ENCODE data around the gene ATP1A4.

Gene ATP1A4

DNA sequence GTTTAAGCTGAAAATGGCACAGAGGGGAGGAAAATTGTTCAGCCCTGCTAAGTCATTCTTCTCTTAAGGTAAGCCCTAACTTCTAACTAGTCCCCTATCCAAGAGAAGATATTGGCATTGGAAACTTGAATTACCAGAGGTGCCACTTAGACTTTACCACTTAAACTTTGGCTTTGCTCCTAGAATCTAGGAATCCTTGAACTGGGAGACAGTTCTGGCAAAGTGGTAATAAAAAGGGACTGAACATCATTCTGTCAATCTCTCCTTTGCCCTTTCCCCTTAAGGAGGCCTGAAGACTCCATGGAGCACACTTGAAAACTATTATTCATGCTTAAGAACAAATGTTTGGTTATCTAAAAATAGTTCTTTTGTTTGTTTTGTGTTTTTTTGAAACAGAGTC, 8.4 kb downstream of the ATP1A4 start:
- Histone ChIP-seq H3K9ac (ENCODE audit: insufficient read length) (no peak overlapping the region), H3K4me3 (no peak overlapping the region), H3K9me3 (ENCODE audit: low read depth, low read length) (no peaks in the 10 kb centered on the region), H3K36me3 (ENCODE audit: insufficient read depth, low read length) (no peaks in the 10 kb centered on the region), H3K27ac (no peak overlapping the region)
- no peak for TF ChIP-seq FOXP2 (optimal IDR thresholded peaks at IDR 0.05; ENCODE audit: control extremely low read depth, extremely low read length, insufficient read depth)
- no peak for TF ChIP-seq POLR2AphosphoS5 (IDR thresholded peaks at IDR 0.05; ENCODE audit: borderline replicate concordance, low read depth, low read length)
- no peak for TF ChIP-seq EZH2 (IDR thresholded peaks at IDR 0.05)
- no peak for DNase-seq (ENCODE audit: low read depth, low spot score)

DNA sequence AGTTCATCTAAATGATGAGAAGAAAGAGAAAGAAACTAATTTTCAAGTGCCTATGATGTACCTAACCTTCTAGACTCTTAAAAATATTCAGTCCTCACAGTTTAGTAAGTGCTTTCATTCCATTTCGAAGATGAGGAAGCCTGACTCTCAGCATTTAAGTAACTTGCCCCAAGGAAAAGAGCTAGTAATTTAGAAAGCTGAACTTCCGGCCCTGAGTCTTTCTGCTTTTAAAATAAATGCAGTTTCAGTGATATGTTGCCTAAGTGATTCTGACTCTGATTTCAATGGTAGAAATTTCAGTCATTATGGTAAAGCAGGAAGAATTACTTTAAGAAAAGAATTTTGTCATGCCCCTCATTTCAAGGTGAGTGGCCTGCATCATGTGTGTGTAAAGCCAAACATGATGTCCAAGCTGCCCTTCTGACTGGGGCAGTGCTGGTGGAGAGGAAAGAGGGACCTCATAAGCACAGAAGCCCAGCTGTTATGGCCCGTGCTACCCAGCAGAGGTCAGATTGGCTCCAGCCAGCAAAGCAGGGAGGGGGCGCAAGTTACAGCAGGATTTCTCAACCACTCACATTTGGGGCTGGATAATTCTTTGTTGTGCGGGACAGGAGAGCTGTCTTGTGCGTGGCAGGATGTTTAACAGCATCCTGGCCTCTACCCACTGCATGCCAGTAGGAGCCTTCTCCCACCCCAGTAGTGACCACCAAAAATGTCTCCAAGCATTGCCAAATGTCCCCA, 10.7 kb downstream of the ATP1A4 start:
- Histone ChIP-seq H3K9ac (ENCODE audit: insufficient read length) (no peak overlapping the region), H3K4me3 (no peak overlapping the region), H3K9me3 (ENCODE audit: low read depth, low read length) (no peaks in the 10 kb centered on the region), H3K36me3 (ENCODE audit: insufficient read depth, low read length) (no peaks in the 10 kb centered on the region), H3K27ac (no peak overlapping the region)
- DNase-seq (ENCODE audit: low read depth, low spot score) = no peak
- TF ChIP-seq POLR2AphosphoS5 (IDR thresholded peaks at IDR 0.05; ENCODE audit: borderline replicate concordance, low read depth, low read length) (no peak), FOXP2 (optimal IDR thresholded peaks at IDR 0.05; ENCODE audit: control extremely low read depth, extremely low read length, insufficient read depth) (no peak), EZH2 (IDR thresholded peaks at IDR 0.05) (no peak)

DNA sequence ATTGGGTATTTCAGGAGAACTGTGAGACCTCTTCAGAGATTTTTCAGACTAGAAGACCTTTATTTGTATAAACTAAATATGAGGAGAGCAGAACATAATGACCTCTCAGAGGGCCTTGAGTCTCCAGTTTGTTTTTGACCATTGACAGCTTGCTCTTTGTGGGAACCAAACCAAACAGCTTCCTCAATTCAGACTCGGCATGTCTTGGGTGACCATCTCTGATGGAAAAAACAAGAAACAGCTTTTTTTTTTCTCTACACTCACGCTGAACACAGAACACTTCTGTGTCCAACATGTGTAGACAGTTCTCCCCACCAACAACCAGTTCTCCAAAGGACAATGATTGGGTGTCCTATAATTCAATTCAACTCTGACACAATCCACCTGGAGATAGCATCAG, 11.5 kb downstream of the ATP1A4 start:
- DNase-seq (ENCODE audit: low read depth, low spot score) = no peak
- TF ChIP-seq POLR2AphosphoS5 (IDR thresholded peaks at IDR 0.05; ENCODE audit: borderline replicate concordance, low read depth, low read length) (no peak), EZH2 (IDR thresholded peaks at IDR 0.05) (no peak), FOXP2 (optimal IDR thresholded peaks at IDR 0.05; ENCODE audit: control extremely low read depth, extremely low read length, insufficient read depth) (no peak)
- no peak overlapping the region for H3K27ac ChIP-seq
- no peak overlapping the region for H3K9ac ChIP-seq (ENCODE audit: insufficient read length)
- H3K9me3 ChIP-seq (ENCODE audit: low read depth, low read length) = no peaks in the 10 kb centered on the region
- H3K4me3 ChIP-seq = no peak overlapping the region
- no peaks in the 10 kb centered on the region for H3K36me3 ChIP-seq (ENCODE audit: insufficient read depth, low read length)

DNA sequence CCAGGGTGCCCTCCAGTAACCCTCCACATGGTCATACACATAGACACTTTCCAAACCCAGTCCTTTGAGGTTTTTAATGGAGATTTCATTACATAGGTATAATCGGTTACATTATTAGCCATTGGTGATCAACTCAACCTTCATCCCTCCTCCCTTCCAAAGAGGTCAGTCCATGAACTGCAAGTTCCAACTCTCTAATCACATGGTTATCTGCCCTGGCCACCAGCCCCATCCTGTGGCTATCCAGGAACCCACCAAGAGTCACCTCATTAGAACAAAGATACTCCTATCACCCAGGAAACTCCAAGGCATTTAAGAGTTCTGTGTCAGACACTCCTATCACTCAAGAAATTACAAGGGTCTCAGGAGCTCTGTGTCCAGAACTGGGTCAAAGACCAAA, 12.2 kb downstream of the ATP1A4 start:
- Histone ChIP-seq H3K9me3 (ENCODE audit: low read depth, low read length) (no peaks in the 10 kb centered on the region), H3K9ac (ENCODE audit: insufficient read length) (no peak overlapping the region), H3K4me3 (no peak overlapping the region), H3K27ac (no peak overlapping the region), H3K36me3 (ENCODE audit: insufficient read depth, low read length) (no peaks in the 10 kb centered on the region)
- no peak for TF ChIP-seq EZH2 (IDR thresholded peaks at IDR 0.05)
- no peak for DNase-seq (ENCODE audit: low read depth, low spot score)

DNA sequence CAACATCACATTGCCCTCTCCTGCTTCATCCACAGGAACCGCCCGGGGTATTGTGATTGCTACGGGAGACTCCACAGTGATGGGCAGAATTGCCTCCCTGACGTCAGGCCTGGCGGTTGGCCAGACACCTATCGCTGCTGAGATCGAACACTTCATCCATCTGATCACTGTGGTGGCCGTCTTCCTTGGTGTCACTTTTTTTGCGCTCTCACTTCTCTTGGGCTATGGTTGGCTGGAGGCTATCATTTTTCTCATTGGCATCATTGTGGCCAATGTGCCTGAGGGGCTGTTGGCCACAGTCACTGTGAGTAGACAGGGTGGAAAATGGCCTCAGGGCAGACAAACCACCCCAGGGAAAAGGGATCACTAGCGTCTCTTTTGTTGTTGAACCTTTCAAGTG, 12.7 kb downstream of the ATP1A4 start:
- Histone ChIP-seq H3K27ac (no peak overlapping the region), H3K9me3 (ENCODE audit: low read depth, low read length) (no peaks in the 10 kb centered on the region), H3K36me3 (ENCODE audit: insufficient read depth, low read length) (no peaks in the 10 kb centered on the region), H3K4me3 (no peak overlapping the region), H3K9ac (ENCODE audit: insufficient read length) (no peak overlapping the region)
- DNase-seq (ENCODE audit: low read depth, low spot score) = no peak
- no peak for TF ChIP-seq FOXP2 (optimal IDR thresholded peaks at IDR 0.05; ENCODE audit: control extremely low read depth, extremely low read length, insufficient read depth)
- TF ChIP-seq POLR2AphosphoS5 (IDR thresholded peaks at IDR 0.05; ENCODE audit: borderline replicate concordance, low read depth, low read length) = no peak
- no peak for TF ChIP-seq EZH2 (IDR thresholded peaks at IDR 0.05)

DNA sequence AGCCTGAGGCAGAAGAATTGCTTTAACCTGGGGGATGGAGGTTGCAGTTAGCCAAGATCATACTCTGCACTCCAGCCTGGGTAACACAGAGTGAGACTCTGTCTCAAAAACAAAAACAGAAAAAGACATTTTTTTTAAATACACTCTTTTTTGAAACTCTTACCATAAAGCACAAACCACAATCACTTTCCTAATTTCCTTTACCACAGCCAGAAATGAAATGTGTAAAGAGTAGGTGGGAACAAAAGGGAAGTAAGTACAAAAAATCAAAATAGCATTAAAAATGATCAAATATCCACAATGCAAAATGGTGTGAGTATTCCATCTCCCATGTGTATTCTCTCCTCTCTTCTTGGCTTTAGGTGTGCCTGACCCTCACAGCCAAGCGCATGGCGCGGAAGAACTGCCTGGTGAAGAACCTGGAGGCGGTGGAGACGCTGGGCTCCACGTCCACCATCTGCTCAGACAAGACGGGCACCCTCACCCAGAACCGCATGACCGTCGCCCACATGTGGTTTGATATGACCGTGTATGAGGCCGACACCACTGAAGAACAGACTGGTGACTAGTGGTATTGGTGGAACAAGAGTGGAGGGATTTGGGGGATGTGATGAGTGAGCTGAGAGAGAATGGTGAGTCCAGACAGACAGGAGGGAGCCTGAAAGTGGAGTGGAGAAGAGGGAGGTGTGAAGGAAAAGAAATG, 14.9 kb downstream of the ATP1A4 start:
- no peak overlapping the region for H3K27ac ChIP-seq
- no peak overlapping the region for H3K9ac ChIP-seq (ENCODE audit: insufficient read length)
- DNase-seq (ENCODE audit: low read depth, low spot score) = no peak
- TF ChIP-seq POLR2AphosphoS5 (IDR thresholded peaks at IDR 0.05; ENCODE audit: borderline replicate concordance, low read depth, low read length) = no peak
- TF ChIP-seq EZH2 (IDR thresholded peaks at IDR 0.05) = no peak
- no peak for TF ChIP-seq FOXP2 (optimal IDR thresholded peaks at IDR 0.05; ENCODE audit: control extremely low read depth, extremely low read length, insufficient read depth)
- H3K36me3 ChIP-seq (ENCODE audit: insufficient read depth, low read length) = no peaks in the 10 kb centered on the region
- H3K4me3 ChIP-seq = no peak overlapping the region
- H3K9me3 ChIP-seq (ENCODE audit: low read depth, low read length) = no peaks in the 10 kb centered on the region

DNA sequence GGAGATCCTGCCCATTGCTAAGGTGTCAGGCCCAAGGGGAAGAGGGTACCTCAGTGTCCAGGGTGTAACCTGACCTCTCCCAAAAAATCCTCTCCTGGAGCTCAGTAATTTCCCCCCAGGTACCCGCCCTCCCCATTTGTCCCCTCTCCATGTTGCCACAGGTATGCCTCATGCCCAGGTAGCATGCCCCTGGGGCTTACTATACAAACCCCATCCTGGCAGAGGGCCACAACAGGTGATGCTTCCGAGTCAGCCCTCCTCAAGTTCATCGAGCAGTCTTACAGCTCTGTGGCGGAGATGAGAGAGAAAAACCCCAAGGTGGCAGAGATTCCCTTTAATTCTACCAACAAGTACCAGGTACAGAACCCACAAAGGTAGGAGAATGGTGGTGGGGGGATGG, 15.7 kb downstream of the ATP1A4 start:
- Histone ChIP-seq H3K9ac (ENCODE audit: insufficient read length) (no peak overlapping the region), H3K9me3 (ENCODE audit: low read depth, low read length) (no peaks in the 10 kb centered on the region), H3K36me3 (ENCODE audit: insufficient read depth, low read length) (no peaks in the 10 kb centered on the region), H3K27ac (no peak overlapping the region), H3K4me3 (no peak overlapping the region)
- TF ChIP-seq EZH2 (IDR thresholded peaks at IDR 0.05) (no peak), POLR2AphosphoS5 (IDR thresholded peaks at IDR 0.05; ENCODE audit: borderline replicate concordance, low read depth, low read length) (no peak), FOXP2 (optimal IDR thresholded peaks at IDR 0.05; ENCODE audit: control extremely low read depth, extremely low read length, insufficient read depth) (no peak)
- DNase-seq (ENCODE audit: low read depth, low spot score) = no peak

DNA sequence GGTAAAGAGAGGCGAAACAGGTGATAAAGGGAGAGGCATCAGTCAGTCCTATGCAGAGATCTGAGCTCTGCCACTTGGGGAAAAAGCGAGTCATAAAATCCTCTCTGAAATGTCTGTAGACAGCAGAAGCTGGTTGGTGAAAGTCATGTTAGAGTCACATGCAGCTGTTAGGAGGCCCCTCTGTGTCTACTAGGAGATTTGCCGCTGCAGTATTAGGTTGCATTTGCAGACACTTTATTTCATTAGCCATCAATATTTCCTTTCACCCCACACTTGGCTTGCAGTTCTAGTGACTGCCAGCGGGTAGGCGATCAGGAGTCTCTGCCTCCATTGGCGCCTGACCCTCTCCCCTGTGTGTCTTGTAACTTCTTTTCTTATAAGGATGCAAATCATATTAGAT, 16.2 kb downstream of the ATP1A4 start:
- Histone ChIP-seq H3K36me3 (ENCODE audit: insufficient read depth, low read length) (no peaks in the 10 kb centered on the region), H3K9ac (ENCODE audit: insufficient read length) (no peak overlapping the region), H3K27ac (no peak overlapping the region), H3K4me3 (no peak overlapping the region), H3K9me3 (ENCODE audit: low read depth, low read length) (no peaks in the 10 kb centered on the region)
- DNase-seq (ENCODE audit: low read depth, low spot score) = no peak
- TF ChIP-seq EZH2 (IDR thresholded peaks at IDR 0.05) = no peak
- no peak for TF ChIP-seq POLR2AphosphoS5 (IDR thresholded peaks at IDR 0.05; ENCODE audit: borderline replicate concordance, low read depth, low read length)
- no peak for TF ChIP-seq FOXP2 (optimal IDR thresholded peaks at IDR 0.05; ENCODE audit: control extremely low read depth, extremely low read length, insufficient read depth)
